ENCODE results near the gene DOCK1. TPM values are rescaled to one million over a fixed set of nuclear protein-coding genes. Genes with fewer than 3 reads are reported as not detected.

Gene DOCK1
- total RNA-seq, 1 experiment from 2014 or later = 22.7 TPM

DNA sequence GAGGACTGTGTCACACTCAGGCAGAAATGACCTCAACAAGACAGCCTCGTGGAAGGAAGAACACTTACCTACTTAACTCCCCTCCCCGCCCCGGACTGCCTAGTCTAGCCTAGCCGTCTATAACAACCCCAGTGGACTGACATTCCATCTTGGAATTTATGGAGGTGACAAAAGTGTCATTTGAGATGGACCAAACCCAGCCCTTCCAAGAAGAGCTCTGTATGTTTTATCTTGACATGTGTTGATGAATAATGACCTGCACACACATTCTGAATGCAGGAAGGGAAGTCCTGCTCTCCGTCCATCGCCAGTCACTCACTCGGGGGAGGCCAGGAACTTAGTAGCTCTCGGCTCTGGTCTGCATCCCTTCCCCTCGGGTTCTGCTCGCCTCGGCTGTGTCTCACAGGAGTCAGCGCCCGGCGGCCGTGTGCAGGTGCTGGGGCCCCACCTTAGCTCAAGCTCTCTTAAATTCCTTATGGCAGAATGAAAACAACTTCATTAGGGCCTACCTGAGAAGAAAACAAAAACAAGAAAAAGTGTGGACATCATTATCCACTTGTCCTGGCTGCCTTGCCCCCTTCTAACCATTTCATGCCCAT is 503.0 kb downstream of the DOCK1 start:
- in situ Hi-C loops (cut with HindIII; ENCODE audit: low pct_unique_long_range_greater_than_20kb, low sequenced_read_pairs) = no loop called here

GRCh38 chr10:127408733-127409132 is 503.5 kb downstream of the DOCK1 start:
- in situ Hi-C loops (cut with HindIII; ENCODE audit: low pct_unique_long_range_greater_than_20kb, low sequenced_read_pairs) = no loop called here
- DNase-seq (ENCODE audit: low read depth, low spot score) = no peak

More for the DNA sequence above, 503.0 kb downstream of the DOCK1 start:
- no peak for DNase-seq (ENCODE audit: low read depth, low spot score)

GRCh38 chr10:127410030-127410429 is 504.8 kb downstream of the DOCK1 start:
- no peak for DNase-seq (ENCODE audit: low read depth, low spot score)
- in situ Hi-C loops (cut with HindIII; ENCODE audit: low pct_unique_long_range_greater_than_20kb, low sequenced_read_pairs) = no loop called here

DNA sequence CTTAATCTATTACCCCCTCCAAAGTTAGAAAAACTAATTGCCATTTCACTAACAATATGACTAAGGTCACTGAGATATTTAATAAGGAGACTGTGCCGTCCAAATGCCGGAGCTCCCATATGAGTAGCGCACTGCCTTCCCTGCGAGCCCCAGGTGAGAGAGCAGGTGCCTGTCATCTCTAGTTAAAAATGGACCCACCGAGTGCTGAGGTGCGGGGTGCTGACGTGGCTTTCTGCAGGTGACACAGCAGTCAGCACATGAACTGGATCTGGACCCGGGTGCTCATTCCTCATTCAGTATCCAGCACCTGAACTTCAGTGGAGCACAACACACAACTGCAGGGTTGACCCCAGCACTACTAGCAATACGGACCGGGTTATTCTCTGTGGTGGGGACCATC is 505.8 kb downstream of the DOCK1 start:
- in situ Hi-C loops (cut with HindIII; ENCODE audit: low pct_unique_long_range_greater_than_20kb, low sequenced_read_pairs) = no loop called here
- no peak for DNase-seq (ENCODE audit: low read depth, low spot score)

DNA sequence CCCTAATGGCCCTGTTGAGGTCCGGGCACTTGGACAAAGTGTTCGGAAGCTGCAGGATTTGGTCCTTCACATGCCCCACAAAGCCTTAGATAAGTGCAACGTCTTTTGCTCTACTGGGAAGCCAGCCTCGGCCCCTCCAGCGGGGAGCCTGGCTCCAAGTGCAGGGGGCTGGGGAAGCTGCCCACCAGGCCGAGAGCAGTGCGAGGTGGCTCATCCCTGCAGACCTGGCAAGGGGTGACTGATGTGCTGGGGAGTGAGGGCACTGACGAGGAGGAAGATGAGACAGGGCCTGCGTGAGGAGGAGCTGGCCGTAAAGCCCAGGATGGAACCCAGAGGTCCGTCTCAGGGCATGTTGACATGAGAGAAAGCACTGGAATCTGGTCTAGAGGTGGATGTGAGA is 508.1 kb downstream of the DOCK1 start:
- no peak for DNase-seq (ENCODE audit: low read depth, low spot score)
- in situ Hi-C loops (cut with HindIII; ENCODE audit: low pct_unique_long_range_greater_than_20kb, low sequenced_read_pairs) = no loop called here

- in situ Hi-C loops (cut with HindIII; ENCODE audit: low pct_unique_long_range_greater_than_20kb, low sequenced_read_pairs) = no loop called here
- no peak for DNase-seq (ENCODE audit: low read depth, low spot score)
Observed at GRCh38 chr10:127414024-127414423, 508.8 kb downstream of the DOCK1 start.

DNA sequence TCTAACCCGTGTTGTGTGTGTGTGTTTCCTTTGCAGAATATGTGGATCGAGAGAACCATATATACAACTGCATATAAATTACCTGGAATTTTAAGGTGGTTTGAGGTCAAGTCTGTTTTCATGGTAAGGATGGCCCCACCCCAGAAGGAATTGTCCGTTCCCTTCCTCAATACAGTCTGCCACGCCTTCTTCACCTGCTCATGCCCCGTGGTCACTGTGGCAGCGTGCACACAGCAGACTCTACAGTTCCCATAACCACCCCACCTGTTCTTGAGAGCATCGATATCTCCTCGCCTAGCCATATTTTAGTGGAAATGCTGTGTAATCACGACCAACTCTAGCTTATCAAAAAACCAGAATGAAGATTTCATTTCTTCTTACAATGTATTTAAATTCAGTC is 509.9 kb downstream of the DOCK1 start:
- in situ Hi-C loops (cut with HindIII; ENCODE audit: low pct_unique_long_range_greater_than_20kb, low sequenced_read_pairs) = no loop called here

DNA sequence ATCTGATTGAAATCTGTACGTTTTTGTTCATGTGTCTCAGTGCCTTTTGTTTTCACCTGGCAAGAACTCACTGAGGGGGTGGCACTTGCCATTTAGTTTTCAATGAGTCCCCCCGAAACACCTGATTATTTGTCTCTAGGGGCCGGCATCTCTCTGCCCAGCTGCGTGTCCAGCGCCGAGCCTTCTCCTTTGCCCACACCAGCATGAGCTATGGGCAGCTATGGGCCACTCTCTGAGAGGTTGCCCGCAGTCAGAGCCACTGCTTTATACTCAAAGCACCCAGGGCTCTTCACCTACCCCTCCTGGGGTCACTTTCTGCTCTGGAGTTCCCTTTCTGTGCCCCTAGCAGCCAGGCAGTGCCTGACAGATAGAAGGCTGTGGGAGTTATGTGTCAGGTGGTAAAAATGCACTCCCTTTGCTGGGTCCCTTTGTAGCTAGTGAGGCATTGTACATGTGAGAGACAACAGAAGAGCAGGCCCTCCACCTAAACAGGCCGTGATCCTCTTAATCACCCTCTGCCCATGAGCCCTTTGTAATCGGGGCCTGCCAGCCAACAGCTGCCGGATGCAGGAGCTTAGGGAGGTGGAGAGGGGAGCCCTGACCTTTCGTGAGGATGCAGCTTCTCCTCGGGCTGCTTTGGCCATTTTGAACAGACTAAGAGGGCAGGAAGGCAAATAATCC is 510.8 kb downstream of the DOCK1 start:
- DNase-seq (ENCODE audit: low read depth, low spot score) = no peak
- in situ Hi-C loops (cut with HindIII; ENCODE audit: low pct_unique_long_range_greater_than_20kb, low sequenced_read_pairs) = no loop called here

More for the DNA sequence above, 509.9 kb downstream of the DOCK1 start:
- no peak for DNase-seq (ENCODE audit: low read depth, low spot score)

GRCh38 chr10:127417031-127417430 is 511.8 kb downstream of the DOCK1 start:
- in situ Hi-C loops (cut with HindIII; ENCODE audit: low pct_unique_long_range_greater_than_20kb, low sequenced_read_pairs) = no loop called here
- DNase-seq (ENCODE audit: low read depth, low spot score) = no peak

- in situ Hi-C loops (cut with HindIII; ENCODE audit: low pct_unique_long_range_greater_than_20kb, low sequenced_read_pairs) = no loop called here
- no peak for DNase-seq (ENCODE audit: low read depth, low spot score)
Observed at GRCh38 chr10:127417686-127418401, 512.6 kb downstream of the DOCK1 start.

GRCh38 chr10:127418536-127419168 is 513.4 kb downstream of the DOCK1 start:
- in situ Hi-C loops (cut with HindIII; ENCODE audit: low pct_unique_long_range_greater_than_20kb, low sequenced_read_pairs) = no loop called here
- no peak for DNase-seq (ENCODE audit: low read depth, low spot score)

DNA sequence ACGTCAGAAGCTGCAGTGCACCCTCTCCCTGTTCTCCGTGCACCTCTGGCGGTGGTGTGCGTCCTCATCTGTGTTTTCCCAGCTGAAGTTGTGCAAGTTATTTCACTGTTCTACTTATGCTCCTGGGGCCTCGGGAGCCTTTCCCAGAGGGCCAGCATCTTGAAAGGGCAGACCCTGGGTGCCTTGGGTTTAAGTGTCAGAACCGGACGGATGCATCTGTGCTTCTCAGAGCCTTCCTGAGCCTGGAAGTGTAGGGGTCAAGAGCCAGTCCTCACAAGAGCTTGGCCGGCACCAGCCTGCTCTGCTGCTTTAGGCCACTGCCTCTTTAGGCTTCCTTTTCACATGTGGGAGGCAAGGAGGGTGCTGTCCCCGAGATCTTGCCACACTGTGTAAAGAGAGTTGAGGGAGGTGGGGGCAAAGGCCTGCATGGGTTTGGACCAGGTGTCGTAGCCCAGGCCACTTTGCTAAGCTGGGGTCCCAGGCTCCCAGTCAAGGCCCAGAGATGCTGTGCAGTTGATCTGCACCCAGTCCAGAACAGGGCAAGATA is 515.0 kb downstream of the DOCK1 start:
- in situ Hi-C loops (cut with HindIII; ENCODE audit: low pct_unique_long_range_greater_than_20kb, low sequenced_read_pairs) = no loop called here
- DNase-seq (ENCODE audit: low read depth, low spot score) = no peak

DNA sequence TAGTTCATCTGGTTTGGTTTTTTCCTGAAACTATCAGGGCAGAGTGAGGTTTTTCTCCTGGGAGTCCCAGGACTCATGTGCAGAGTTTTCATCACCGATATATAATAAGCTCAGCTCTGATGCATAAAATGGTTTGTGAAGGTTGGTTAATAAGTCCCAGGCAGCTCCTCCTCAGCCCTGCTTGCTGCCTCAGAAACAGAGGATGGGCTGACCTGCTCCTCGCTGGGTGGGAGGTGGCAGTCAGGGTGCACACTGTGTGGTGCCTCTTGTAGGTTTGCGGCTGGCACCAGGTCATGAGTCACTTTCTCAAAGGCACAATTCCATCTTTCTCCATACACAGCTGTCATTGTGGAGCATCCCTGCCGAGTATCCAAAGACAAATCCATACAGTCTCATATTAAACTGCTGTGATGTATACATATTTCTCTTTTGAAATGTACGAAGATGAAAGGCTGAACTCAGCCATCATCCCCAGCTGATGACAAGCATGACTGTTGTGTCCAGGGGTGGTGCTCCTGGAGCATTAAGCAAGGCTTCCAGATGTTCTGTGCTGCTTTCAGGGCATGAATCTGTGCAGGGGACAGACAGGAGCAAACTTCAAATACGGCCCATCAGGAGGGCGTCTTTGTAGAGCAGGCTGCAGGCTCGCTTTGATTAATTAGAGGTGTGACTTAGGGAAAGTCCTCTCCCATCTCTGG is 518.1 kb downstream of the DOCK1 start:
- DNase-seq (ENCODE audit: low read depth, low spot score) = no peak
- in situ Hi-C loops (cut with HindIII; ENCODE audit: low pct_unique_long_range_greater_than_20kb, low sequenced_read_pairs) = no loop called here

GRCh38 chr10:127424594-127425264 is 519.5 kb downstream of the DOCK1 start:
- no peak for DNase-seq (ENCODE audit: low read depth, low spot score)
- in situ Hi-C loops (cut with HindIII; ENCODE audit: low pct_unique_long_range_greater_than_20kb, low sequenced_read_pairs) = no loop called here

DNA sequence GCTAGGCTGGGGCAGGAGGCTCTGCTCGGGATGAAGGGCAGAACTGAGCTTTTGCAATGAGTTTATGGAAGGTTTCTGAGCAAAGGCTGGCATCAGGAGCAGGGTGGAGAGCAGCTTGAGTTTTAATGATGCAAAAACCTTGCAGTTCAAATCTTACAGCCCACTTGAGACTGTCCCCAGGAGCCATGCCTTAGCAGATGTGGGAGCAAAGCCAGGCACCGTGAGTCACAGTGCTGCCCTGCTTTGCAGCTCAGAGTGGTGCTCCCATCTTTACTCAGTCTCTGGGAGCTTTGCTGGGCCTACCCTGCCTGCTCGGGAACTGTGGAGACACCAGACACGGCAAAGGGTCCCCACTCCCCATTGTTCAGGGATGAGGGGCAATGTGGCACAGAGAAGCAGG is 521.5 kb downstream of the DOCK1 start:
- no peak for DNase-seq (ENCODE audit: low read depth, low spot score)

DNA sequence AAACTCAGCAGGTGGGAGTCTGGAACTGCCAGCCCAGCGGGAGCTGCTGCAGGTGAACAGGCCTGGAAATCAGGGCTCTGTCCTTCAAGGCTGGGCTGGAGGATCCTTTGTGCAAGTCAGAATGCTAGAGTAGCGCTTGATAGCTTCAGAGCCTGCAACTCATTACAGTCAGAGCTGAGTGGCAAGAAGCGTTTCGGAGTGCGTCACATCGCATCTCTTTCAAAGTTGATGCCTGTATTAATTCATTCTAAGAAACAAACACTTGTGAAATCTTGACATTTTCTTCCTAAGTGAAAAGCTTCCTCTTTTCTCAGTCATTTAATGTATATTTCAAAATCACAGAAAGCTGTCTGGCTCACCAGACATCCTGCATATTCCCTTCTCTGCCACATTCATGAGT is 522.7 kb downstream of the DOCK1 start:
- in situ Hi-C loops (cut with HindIII; ENCODE audit: low pct_unique_long_range_greater_than_20kb, low sequenced_read_pairs) = no loop called here
- DNase-seq (ENCODE audit: low read depth, low spot score) = no peak

More for the DNA sequence above, 521.5 kb downstream of the DOCK1 start:
- in situ Hi-C loops (cut with HindIII; ENCODE audit: low pct_unique_long_range_greater_than_20kb, low sequenced_read_pairs) = no loop called here

GRCh38 chr10:127428385-127428980 is 523.3 kb downstream of the DOCK1 start:
- in situ Hi-C loops (cut with HindIII; ENCODE audit: low pct_unique_long_range_greater_than_20kb, low sequenced_read_pairs) = no loop called here
- no peak for DNase-seq (ENCODE audit: low read depth, low spot score)
